NCI-H345 treated with DMSO at 0.1 percent for 48 hours (cell line): ENCODE data around the gene TMX1.
A peak's percentile ranks its signal among the peaks of the same experiment; 100 is the strongest.
"Not testable (repeated sequence)": the region's sequence is repeated elsewhere in the genome, so short reads cannot be mapped to it uniquely, and the experiment has no call there.

Experiments
- DNase-seq: peaks from one replicate; lab custom pipeline; 2025; ENCODE audit not compliant: unreplicated experiment; lab: John Stamatoyannopoulos, UW

TMX1 gene, protein sequence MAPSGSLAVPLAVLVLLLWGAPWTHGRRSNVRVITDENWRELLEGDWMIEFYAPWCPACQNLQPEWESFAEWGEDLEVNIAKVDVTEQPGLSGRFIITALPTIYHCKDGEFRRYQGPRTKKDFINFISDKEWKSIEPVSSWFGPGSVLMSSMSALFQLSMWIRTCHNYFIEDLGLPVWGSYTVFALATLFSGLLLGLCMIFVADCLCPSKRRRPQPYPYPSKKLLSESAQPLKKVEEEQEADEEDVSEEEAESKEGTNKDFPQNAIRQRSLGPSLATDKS

DNA sequence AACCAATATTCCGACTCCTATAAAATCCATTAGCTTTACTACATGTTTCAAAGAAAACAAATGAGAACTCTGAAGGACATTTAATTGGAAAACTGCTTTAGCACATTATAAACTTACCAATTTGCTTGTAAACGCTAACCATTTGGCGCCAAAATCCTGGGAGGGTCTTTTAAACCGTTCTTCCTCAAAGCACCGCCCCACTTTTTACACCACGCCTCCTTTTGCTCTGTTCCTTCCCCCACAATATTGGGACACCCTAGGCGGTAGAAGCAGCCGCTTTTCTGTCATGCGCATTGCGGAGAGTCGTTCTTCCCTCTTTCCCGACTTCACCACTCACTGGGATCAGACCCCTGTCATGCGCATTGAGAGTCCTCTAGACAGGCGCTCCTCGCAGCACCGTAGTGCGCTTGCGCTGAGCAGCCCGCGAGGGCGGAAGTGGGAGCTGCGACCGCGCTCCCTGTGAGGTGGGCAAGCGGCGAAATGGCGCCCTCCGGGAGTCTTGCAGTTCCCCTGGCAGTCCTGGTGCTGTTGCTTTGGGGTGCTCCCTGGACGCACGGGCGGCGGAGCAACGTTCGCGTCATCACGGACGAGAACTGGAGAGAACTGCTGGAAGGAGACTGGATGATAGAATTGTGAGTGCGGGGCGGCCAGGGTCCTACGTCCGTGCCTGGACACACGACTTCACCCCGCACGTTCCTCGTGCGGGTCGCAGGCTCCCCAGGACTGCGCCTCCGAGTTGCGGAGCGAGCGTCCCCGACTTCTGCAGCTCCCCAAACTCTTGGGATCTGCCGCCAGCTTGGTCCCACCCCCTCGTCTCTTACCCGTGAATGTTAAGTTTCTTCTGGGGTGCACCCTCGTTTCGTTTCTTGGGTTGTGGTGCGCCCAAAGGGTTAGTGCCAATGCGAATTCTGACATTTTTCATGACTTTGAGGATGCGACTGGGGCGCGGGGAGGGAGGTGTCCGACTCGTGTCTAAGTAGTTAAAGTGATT is at the start of gene TMX1:
Gene TMX1, plus strand, starts transcription at position 435 of the 991 bp plus-strand sequence. Its CDS starts 46 bp downstream, at position 481.
- peak; percentile 96 for DNase-seq

DNA sequence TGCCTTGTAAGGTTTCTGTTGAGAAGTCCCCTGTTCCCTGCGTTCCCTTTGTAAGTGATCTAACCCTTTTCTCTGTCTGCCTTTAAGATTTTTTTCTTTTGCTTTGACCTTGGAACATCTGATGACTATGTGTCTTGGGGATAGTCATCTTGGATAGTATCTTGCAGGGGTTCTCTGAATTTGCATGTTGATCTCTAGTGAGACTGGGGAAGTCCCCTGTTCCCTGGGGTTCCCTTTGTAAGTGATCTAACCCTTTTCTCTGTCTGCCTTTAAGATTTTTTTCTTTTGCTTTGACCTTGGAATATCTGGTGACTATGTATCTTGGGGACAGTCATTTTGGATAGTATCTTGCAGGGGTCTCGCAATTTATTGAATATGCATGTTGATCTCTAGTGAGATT is 38.2 kb upstream of the TMX1 start:
- DNase-seq = no peak

DNA sequence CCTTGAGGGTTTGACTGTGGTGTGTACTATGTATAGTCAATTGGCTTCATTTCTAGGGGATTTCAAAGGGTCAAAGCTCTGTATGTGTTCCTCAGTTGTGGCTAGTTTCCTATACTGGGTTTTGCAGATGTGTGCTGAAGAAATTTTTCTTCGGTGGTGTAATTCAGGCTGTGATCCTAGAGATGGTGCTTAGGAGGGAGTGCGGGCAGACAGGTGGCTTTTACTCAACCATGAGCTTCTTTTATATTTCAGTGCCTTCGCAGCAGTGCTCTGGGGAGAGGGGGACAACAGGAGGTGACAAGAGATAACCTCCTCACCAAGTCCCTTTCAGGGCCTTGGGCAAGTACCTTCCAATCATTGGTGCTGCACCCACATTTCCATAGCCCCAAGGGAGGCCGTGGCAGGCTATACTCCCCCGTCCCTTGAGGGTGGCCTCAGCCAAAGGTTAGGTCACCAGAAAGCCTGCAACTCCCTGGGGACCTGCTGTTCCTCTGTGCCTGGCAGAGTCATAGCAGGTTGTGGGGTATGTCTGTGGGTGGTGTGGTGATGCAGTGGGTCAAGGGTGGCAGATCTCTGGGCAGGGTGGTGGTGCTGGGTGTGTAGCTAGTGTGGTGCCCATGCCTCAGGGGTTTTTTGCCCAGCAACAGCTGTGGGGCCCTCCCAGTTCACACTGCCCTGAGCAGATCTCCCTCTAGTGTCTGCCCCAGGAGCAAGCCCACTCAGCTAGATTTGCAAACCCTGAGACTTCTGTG is 37.0 kb upstream of the TMX1 start:
- DNase-seq = no peak

DNA sequence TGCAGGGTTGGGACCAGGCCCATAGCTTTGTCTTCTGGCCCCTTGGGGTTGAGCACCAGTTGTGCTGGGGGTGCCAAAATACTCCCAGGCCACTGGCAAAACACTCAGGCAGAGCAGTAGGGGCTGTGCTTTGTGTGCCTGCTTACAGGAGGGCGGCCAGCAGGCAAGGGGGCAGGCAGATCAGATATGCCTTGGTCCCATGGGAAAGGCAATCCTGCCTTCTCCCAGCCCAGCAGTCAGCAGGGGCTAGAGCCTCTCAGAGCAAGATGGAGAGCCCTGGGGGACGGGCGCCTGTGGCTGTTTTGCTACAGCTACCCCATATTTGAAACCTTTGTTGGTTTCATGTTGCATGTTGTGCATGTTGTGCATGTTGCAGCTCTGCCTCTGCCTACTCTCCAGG is 36.2 kb upstream of the TMX1 start:
- no peak for DNase-seq

DNA sequence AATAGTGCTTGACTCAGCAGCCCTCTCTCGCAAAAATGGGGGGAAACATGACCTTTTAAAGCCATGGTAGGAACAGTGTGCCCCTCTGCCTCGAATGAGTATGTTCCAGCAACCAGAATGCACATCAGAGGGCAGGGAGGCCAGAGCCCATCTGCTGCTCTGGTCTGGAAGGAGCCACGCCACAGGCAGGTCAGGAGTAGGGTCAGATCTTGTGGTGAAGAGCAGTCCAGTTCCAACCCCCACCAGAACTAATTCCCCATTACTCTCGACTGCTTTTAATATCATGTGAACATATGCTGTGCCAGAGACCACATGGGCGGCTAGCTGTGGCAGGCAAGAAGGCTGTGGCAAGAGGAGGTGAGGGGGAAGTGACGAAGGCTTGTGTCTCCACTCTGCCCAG is 34.6 kb upstream of the TMX1 start:
- DNase-seq = no peak

DNA sequence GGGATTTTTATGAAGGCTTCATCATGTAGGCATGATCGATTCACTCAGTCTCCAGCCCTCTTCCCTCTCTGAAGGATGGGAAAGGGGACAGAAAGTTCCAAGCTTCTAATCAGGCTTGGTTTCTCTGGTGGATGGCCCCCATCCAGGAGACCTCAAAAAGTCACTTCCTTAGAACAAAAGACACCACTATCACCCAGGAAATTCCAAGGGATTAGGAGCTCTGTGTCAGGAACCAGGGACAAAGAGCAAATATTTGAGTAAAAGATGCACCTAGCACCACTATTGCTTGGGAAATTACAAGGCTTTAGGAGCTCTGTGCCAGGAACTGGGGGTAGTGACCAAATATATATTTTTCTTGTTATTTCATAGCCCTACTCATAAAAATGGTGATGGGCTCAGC is 33.6 kb upstream of the TMX1 start:
- no peak for DNase-seq

DNA sequence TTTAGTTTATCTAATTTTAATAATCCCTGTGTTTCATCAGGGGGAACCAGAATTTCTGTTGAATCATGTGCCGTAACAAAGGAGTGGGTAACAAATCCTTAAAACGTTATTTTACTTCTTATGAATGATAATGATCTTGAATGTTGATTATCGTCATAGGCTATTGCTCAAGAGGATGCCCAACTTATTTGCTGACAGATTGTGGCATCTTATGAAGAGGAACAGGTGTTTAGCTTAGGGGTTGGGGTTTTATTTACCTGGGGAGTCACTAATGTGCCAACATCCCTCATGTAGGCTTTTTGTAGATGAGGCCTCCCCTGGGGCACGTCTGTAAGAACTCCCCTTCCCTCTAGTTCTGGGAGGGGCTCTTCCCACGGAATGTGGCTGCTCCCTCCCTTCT is 32.4 kb upstream of the TMX1 start:
- DNase-seq = peak; percentile 29

DNA sequence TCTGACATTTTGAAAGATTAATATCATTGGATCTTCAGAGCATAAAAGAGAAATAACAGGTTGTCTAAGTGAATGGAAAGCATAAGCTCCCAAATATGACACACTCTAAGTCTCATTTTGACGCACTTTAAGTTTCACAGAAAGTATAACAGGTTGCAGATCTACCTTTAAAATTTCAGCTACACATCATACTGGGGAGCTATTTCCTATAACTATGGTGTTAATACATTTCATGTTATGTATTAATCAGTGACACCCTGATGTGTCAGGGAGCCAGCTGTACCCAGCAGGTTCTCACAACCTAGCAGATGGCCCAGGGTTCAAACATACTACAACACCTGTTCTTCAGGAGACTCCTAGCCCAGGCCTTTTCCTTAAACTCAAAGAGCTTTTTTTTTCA is 31.1 kb upstream of the TMX1 start:
- DNase-seq = peak; percentile 45

DNA sequence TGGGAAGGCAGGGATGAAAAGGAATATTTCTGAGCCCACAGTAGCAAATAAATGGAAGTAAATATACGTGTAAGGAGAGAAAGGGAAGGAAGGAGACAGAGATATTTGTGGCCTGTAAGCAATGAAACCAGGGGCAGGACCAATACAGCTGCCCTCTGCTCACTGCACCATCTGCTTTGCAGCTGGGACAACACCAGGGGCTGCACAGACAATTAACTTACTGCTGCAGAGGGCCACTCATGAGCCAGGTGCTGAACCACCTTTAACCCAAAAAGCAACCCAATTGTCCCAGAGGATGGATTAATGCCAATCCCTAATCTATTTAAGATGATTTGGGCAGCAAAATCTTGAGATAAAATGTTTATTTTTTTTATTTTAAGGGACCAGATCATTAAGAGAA is 30.6 kb upstream of the TMX1 start:
- DNase-seq = peak; percentile 83

DNA sequence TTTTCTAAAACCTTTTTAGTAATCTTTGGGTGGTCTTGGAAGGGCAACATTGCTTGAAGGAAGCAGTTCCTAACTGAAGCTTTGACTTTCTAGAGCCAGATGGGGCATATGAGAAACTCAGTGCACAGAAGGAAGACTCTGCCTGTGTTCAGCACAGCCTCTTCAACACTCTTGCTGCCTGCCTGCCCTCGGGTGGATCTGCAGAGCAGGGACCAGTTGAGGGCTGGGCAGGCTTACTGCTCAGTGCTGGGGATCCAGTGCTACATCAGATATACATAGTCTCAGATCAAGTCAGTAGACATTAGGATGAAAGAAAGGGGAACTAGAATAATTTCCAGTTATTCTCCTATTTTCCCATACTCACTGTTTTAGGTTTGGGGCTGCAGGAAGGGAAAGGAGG is 29.5 kb upstream of the TMX1 start:
- no peak for DNase-seq

DNA sequence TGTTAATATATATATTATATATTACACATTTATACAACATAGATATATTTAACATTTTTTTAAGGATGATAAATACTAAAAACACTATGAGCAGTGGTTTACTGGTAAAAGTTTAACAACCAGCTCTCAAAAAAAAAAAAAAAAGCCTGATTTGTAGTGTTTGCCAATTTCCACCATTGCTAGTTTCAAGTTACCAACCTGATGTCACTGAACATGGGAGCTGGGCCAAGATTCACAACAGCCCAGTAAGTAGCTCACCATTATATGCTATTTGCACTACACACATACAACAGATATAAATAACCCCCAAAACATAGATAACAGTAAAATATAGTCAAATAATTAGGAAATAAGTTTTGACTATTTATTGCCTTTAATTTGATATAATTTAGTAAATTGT is 28.9 kb upstream of the TMX1 start:
- peak; percentile 50 for DNase-seq

DNA sequence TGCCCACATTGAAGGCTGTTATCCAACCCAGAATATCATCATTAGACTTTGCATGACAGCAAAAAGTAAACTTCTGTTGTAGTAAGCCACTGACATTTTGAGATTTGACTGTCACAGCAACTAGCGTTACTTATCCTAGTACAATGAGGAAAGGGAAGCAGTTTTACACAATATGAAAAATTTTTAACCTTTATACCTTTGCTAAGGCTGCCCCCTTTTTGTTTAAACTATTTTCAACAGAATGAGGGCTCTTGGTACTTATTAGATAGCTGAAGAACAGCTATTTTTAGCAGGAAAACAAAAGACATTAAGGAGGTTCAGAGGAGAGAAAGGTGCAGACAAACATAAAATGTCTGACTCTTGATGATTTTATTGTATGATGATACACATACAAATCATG is 23.4 kb upstream of the TMX1 start:
- DNase-seq = no peak

DNA sequence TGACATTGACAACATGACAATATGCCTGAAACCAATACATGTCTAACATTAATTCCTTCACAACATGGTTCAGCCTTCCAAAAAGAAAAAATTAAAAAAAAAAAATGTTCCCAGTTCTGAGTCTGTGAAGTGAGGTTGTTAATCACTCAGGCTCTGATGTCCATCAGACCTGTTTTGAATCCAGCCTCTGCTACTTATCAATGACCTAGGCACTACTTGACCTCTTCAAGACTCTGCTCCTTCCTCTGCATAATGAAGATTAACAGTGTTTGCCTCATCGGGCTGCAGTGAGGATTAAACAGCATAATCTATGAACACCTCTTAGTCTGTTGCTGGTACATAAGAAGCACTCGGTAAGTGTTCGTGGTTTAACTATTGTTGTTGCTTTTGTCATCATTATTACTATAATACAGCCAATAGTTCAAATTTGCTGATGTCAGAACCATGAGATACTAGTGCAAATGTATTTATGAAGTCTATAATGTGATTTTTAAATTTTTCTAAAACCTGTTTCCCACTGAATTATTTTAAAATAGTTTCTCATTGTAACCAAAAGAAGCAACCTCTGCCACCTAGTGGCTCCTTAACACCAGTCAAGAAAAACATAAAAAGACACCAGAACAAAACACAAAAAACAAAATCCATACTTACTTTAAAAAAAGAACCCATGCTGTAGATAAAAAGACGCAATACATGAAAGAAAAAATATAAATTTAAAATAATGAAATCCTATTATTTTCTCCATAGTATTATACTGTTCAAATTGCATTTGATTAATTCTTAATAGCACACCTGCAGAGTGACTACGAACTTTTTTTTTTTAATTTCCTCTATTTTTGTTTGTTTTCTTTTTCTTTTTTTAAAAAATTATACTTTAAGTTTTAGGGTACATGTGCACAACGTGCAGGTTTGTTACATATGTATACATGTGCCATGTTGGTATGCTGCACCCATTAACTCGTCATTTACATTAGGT is 20.3 kb upstream of the TMX1 start:
- peak; percentile 19 for DNase-seq

DNA sequence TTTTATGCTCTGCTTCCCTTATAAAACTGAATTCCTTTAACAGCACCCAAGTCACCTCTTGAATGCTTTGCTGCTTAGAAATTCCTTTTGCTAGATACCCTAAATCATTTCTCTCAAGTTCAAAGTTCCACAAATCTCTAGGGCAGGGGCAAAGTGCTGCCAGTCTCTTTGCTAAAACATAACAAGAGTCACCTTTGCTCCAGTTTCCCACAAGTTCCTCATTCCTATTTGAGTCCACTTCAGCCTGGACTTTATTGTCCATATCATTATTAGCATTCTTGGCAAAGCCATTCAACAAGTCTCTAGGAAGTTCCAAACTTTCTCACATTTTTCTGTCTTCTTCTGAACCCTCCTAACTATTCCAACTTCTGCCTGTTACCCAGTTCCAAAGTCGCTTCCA is 16.6 kb upstream of the TMX1 start:
- not testable (repeated sequence) for DNase-seq

DNA sequence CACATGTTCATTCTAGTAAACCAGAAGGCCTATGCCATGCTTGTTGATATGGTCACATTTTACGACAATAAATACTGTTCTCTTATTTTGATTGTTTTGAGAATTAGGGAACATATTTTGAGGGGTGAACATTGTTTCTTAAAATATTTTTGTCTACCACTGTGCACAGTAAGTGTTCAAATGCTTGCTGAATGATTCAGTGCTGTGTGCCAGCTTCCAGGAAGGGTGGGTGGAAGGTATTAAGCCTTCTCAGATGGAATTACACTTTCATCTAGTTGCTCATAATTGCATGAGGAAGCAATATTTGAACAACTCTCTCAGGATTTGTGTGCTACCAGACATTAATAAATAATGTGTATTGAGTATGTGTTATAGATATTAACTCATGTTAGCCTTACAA is 15.5 kb upstream of the TMX1 start:
- no peak for DNase-seq

DNA sequence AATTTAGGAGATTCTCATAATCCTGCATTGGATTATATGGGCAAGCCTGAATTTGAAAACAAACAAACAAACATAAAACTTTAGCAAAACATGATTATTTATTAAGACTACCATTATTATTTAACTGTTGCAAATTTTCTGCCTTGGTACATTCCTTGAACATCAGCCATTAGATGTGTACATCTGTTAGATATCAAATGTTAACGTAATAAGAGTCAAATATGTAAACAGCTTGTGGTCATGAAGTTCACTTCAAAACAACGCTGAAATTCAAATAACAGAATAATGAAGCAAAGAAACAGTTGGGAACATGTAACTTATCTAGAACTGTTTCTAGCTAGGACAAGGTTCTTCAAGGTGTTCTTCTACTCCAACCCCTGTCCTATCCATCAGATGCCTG is 14.3 kb upstream of the TMX1 start:
- DNase-seq = no peak

DNA sequence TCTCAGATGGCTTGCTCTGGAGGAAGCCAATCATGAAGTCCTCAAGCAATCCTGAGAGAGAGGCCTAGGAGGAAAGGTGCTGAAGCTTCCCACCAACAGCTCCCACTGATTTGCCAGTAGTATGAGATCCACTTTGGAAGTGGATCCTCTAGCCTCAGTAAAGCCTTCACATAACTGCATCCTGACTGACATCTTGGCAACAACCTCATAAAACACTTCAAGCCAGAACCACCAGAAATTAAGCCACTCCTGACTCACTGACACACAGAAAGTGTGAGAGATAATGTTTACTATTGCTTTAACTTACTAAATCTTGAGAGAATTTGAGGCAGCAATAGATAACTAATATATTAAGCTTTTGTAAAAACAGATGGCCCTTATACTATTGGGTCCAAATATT is 11.7 kb upstream of the TMX1 start:
- no peak for DNase-seq

DNA sequence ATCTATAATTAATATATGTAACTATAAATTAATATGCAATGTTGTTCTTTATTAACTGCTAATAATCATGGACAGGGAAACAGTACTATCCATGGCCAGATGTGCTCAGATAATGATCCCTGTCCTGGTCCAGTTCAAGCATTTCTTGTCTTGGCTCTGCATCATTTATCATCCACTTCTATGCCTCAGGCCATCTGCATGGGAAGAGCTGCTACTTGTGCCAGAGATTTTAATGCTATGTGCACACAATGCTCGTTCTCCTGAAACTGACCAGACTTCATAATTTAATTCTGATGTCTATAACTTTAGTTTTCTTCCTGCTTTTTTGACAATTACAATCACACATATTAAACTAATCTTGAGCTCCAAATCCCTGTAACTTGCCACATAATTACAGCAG is 11.2 kb upstream of the TMX1 start:
- no peak for DNase-seq

DNA sequence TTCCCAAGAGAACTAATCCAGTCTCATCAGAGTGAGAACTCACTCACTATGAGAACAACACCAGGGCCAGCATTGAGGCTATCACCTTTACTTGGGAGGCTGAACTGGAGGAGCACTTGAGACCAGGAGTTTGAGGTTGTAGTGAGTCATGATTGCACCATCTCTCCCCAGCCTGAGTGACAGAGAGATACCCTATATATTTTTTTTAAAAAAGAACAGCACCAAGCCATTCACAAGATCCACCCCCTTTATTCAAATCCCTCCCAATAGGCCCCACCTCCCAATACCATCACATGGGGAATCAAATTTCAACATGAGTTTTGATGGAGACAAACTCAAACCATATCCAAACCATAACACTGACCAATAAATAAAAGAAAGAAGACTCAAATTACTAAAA is 3.7 kb upstream of the TMX1 start:
- no peak for DNase-seq

DNA sequence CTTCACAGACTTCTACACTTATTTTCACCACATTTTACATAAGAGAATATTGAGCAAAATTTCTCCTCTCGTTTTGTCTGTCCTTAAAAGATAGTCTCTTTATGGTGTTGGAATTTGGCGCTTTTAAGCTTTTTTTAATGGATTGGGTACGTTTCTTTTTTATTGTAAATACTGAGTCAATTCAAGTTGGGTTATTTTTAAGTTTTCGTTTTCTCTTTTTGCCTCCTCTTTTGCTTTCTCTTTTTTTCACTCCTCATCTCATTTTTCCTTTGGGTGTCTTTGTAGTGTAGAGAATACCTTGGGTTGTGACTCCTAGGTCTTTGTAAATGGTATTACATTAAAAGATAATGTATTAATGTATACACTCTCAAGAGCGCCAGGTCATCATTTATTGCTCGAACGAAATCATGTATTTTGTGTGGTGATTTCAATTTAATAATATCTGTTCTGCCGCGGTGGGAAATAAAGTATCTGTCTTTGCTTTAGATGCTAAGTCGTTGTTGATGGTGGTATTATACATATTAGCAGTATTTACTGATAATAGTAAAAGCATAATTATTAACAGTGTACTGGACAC is 845 bp downstream of the TMX1 start:
- DNase-seq = no peak
